Liver (tissue), 9 donors: ENCODE measurements around the gene POU3F2. TPM values are rescaled to one million over a fixed set of nuclear protein-coding genes. Genes with fewer than 3 reads are reported as not detected.

ENCODE experiments used
- DNase-seq: peaks from one replicate; pipeline ENCODE4 v3.0.0-alpha.2; 2017; ENCODE audit warnings: low spot score
- H3K27ac ChIP-seq, 2 donors: one replicate each; pipeline ENCODE4 v1.7.0; 2013; ENCODE audit warnings: inconsistent platforms in 2 of 2, low read length in 2 of 2, control low read depth in 1 of 2, low read depth in 1 of 2, mild to moderate bottlenecking in 1 of 2
- H3K27me3 ChIP-seq, 4 donors: one replicate each; pipeline versions ENCODE4 v1.6.1 to v1.7.0; 2013; ENCODE audit warnings: low read length in 3 of 4, inconsistent platforms in 1 of 4, mild to moderate bottlenecking in 1 of 4, moderate library complexity in 1 of 4; ENCODE audit not compliant: control insufficient read depth in 4 of 4, insufficient read depth in 4 of 4
- H3K36me3 ChIP-seq, 4 donors: one replicate each; pipeline versions ENCODE4 v1.6.1 to v1.7.0; 2013; ENCODE audit warnings: low read length in 3 of 4, mild to moderate bottlenecking in 3 of 4, low read depth in 1 of 4, moderate library complexity in 1 of 4; ENCODE audit not compliant: control insufficient read depth in 4 of 4, insufficient read depth in 3 of 4
- H3K4me1 ChIP-seq, 4 donors: one replicate each; pipeline versions ENCODE4 v1.6.1 to v1.7.0; 2013; ENCODE audit warnings: low read length in 3 of 4, mild to moderate bottlenecking in 3 of 4, moderate library complexity in 1 of 4; ENCODE audit not compliant: control insufficient read depth in 4 of 4, insufficient read depth in 4 of 4
- H3K4me3 ChIP-seq, 3 donors: one replicate each; pipeline versions ENCODE4 v1.6.1 to v1.7.0; 2013; ENCODE audit warnings: low read length in 3 of 3, control low read depth in 1 of 3, low read depth in 1 of 3, mild to moderate bottlenecking in 1 of 3
- H3K9ac ChIP-seq, 2 donors: one replicate each; pipeline ENCODE4 v1.7.0; 2013; ENCODE audit warnings: low read length in 2 of 2, mild to moderate bottlenecking in 2 of 2, moderate library complexity in 2 of 2, control low read depth in 1 of 2, low read depth in 1 of 2
- H3K9me3 ChIP-seq, 4 donors: one replicate each; pipeline versions ENCODE4 v1.6.1 to v1.7.0; 2013; ENCODE audit warnings: low read length in 3 of 4; ENCODE audit not compliant: control insufficient read depth in 4 of 4
- GABPA ChIP-seq, 2 donors: IDR thresholded peaks in 1 of 2; conservative IDR thresholded peaks in 1 of 2; 2 replicates each; pipeline ENCODE4 v1.6.1; 2016; ENCODE audit warnings: antibody characterized with exemption in 2 of 2, mild to moderate bottlenecking in 1 of 2, moderate library complexity in 1 of 2
- HNF4A ChIP-seq, 2 donors: conservative IDR thresholded peaks; 2 replicates each; pipeline ENCODE4 v1.6.1; 2016; ENCODE audit warnings: antibody characterized with exemption in 2 of 2, mild to moderate bottlenecking in 2 of 2
- HNF4G ChIP-seq: IDR thresholded peaks from 2 replicates; pipeline ENCODE4 v1.6.1; 2016; ENCODE audit warnings: antibody characterized with exemption
- JUND ChIP-seq, 2 donors: IDR thresholded peaks; 2 replicates each; pipeline ENCODE4 v1.6.1; 2016; ENCODE audit warnings: antibody characterized with exemption in 2 of 2
- NR2F2 ChIP-seq: IDR thresholded peaks from 2 replicates; pipeline ENCODE4 v1.6.1; 2016; ENCODE audit warnings: antibody characterized with exemption
- RAD21 ChIP-seq, 2 donors: IDR thresholded peaks; 2 replicates each; pipeline ENCODE4 v1.6.1; 2016; ENCODE audit warnings: antibody characterized with exemption in 2 of 2, mild to moderate bottlenecking in 2 of 2
- RXRA ChIP-seq, 2 donors: IDR thresholded peaks; 2 replicates each; pipeline ENCODE4 v1.6.1; 2017 to 2018; ENCODE audit warnings: antibody characterized with exemption in 2 of 2, mild to moderate bottlenecking in 1 of 2
- SP1 ChIP-seq: IDR thresholded peaks from 2 replicates; pipeline ENCODE4 v1.6.1; 2018; ENCODE audit warnings: antibody characterized with exemption, mild to moderate bottlenecking
- TAF1 ChIP-seq: conservative IDR thresholded peaks from 2 replicates; pipeline ENCODE4 v1.6.1; 2016; ENCODE audit warnings: antibody characterized with exemption, mild to moderate bottlenecking
- YY1 ChIP-seq: IDR thresholded peaks from 2 replicates; pipeline ENCODE4 v1.6.1; 2016; ENCODE audit warnings: antibody characterized with exemption, mild to moderate bottlenecking
- WGBS: extraction: QIAGEN DNeasy Blood & Tissue Kit; methylation state at CpG from one replicate; pipeline ENCODE4 v1.1.7; 2013; 5-methylcytosine and 5-hydroxymethylcytosine counted together
- polyA plus RNA-seq, 2 donors: library from polyadenylated mRNA; stranded (reverse) in 1 of 2; unstranded in 1 of 2; fragments of 200-250 nt in 1 of 2; fragments of >200 nt in 1 of 2; fragmentation: Nextera tagmentation in 1 of 2; extraction: Ambion mirVana in 1 of 2; gene quantifications; one replicate each; pipeline versions ENCODE4 v1.2.1 to v1.2.3, GENCODE V29; 2013 to 2015
- total RNA-seq, 2 donors: library from RNA; depleted of rRNA; stranded (reverse); fragments of >200 nt; gene quantifications; one replicate each; pipeline ENCODE4 v1.2.3, GENCODE V29; 2014
- TF ChIP-seq, protein P1 (sequence below): fragments of 150-350 bp; IDR thresholded peaks from 2 replicates; pipeline ENCODE4 v1.5.1; 2017; ENCODE audit warnings: improper control_type of control experiment, low read depth, low read length; ENCODE audit not compliant: missing input control
- TF ChIP-seq, protein P2 (sequence below): IDR thresholded peaks from 2 replicates; pipeline ENCODE4 v1.6.1; 2016; ENCODE audit warnings: antibody characterized with exemption
- donor health status: healthy.
- donor health status: healthy.
- donor health status: healthy.
- donor health status: healthy.
- donor health status: healthy.

Gene POU3F2
- total and polyA plus RNA-seq, 4 donors = not detected

- TF ChIP-seq, protein P1, sequence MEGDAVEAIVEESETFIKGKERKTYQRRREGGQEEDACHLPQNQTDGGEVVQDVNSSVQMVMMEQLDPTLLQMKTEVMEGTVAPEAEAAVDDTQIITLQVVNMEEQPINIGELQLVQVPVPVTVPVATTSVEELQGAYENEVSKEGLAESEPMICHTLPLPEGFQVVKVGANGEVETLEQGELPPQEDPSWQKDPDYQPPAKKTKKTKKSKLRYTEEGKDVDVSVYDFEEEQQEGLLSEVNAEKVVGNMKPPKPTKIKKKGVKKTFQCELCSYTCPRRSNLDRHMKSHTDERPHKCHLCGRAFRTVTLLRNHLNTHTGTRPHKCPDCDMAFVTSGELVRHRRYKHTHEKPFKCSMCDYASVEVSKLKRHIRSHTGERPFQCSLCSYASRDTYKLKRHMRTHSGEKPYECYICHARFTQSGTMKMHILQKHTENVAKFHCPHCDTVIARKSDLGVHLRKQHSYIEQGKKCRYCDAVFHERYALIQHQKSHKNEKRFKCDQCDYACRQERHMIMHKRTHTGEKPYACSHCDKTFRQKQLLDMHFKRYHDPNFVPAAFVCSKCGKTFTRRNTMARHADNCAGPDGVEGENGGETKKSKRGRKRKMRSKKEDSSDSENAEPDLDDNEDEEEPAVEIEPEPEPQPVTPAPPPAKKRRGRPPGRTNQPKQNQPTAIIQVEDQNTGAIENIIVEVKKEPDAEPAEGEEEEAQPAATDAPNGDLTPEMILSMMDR = no peak
- TF ChIP-seq SP1 = no peak
Observed at GRCh38 chr6:98824902-98825599, 9.3 kb upstream of the POU3F2 start (continued).

DNA sequence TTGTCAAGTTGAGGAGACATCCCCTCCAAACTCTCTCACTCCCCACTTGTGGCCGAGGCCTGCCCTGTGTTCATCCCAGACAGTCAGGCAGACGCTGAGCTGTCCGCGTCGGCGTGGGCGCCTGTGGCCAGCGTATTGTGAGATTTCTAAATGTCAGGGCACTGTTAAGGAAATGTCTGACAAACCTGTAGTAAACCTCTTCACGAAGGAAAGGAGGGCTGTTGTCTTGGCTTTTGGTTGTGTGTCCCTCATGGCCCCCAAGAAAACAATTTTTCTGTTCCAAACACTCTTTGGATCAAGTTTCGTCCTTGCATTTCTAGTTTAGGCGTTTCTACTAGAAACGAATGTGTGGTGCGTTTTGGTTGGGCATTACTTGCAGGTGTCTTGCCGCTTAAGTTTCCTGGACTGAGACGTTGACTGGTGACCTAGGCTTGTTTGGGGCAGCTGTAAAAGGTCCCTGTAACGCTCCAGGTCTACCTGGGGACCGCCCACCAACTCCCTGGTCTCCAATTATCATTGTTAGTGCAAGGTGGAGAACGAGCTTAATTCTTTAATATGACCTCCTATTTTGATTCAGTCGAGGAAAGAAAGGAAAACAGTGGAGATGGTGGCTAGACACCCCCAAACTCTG lies 8.7 kb upstream of the POU3F2 start:
- no peak overlapping the region for H3K4me3 ChIP-seq
- no peak overlapping the region for H3K9ac ChIP-seq
- TF ChIP-seq, protein P1 = no peak
- TF ChIP-seq RAD21 (IDR thresholded peaks at IDR 0.05) (no peak), HNF4A (conservative IDR thresholded peaks at IDR 0.05) (no peak), TAF1 (no peak), NR2F2 (no peak), SP1 (no peak), HNF4G (no peak), YY1 (no peak), JUND (IDR thresholded peaks at IDR 0.05) (no peak), GABPA (IDR thresholded peaks at IDR 0.05 in 1 of 2, conservative IDR thresholded peaks at IDR 0.05 in 1 of 2) (no peak), RXRA (IDR thresholded peaks at IDR 0.05) (no peak)
- TF ChIP-seq, protein P2, sequence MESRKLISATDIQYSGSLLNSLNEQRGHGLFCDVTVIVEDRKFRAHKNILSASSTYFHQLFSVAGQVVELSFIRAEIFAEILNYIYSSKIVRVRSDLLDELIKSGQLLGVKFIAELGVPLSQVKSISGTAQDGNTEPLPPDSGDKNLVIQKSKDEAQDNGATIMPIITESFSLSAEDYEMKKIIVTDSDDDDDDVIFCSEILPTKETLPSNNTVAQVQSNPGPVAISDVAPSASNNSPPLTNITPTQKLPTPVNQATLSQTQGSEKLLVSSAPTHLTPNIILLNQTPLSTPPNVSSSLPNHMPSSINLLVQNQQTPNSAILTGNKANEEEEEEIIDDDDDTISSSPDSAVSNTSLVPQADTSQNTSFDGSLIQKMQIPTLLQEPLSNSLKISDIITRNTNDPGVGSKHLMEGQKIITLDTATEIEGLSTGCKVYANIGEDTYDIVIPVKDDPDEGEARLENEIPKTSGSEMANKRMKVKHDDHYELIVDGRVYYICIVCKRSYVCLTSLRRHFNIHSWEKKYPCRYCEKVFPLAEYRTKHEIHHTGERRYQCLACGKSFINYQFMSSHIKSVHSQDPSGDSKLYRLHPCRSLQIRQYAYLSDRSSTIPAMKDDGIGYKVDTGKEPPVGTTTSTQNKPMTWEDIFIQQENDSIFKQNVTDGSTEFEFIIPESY = no peak
- no peak for DNase-seq
- 6% methylated on average over 19 of the region's 19 CpGs for WGBS
- peaks cover 0 to 10% (median 4%) of the 10 kb centered on the region in 4 donors for H3K4me1 ChIP-seq
- no peaks in the 10 kb centered on the region for H3K36me3 ChIP-seq
- no peaks in the 10 kb centered on the region for H3K9me3 ChIP-seq
- peaks cover 0 to 46% (median 30%) of the 10 kb centered on the region in 4 donors for H3K27me3 ChIP-seq
- no peak overlapping the region for H3K27ac ChIP-seq
